ENCODE data around the gene RSKR.

DNA sequence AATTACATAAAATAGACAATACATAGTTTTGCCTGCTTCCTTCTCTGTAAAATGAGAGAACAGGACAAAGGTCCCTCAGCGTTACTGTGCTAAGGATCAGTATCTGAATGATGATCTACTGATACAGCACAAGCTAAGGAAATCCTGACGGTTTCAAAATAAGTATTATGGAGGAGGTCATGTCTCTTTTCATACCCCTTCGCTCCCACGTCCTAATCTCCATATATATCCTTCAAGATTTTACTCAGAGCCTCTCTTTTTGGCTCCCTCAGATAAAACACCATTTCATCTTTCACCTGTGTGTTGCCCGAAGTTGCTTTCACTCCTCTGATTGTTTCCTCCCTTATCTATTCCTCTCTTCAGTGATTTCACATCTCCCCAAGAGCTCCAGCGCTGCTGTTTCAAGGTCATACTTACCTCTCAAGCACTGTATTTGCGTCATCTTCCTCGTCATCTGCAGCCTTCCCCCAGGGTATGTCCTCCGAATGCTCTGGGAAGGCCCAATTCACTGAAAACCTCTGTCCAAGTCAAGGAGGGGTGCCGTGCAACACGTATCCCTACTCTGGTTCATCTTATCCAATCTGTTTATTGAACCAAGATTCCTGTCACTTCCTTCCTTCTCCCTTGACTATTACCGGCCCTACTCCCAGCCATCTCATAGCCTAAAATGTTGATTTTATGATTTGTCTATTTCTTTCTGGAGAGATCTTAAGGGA lies 32.2 kb upstream of the RSKR start:
- no peak for TF ChIP-seq EZH2 (IDR thresholded peaks at IDR 0.05; ENCODE audit: low read depth, unreplicated experiment)
- TF ChIP-seq EZH2phosphoT487 (IDR thresholded peaks at IDR 0.05; ENCODE audit: unreplicated experiment), result no peak
- TF ChIP-seq, protein P1, sequence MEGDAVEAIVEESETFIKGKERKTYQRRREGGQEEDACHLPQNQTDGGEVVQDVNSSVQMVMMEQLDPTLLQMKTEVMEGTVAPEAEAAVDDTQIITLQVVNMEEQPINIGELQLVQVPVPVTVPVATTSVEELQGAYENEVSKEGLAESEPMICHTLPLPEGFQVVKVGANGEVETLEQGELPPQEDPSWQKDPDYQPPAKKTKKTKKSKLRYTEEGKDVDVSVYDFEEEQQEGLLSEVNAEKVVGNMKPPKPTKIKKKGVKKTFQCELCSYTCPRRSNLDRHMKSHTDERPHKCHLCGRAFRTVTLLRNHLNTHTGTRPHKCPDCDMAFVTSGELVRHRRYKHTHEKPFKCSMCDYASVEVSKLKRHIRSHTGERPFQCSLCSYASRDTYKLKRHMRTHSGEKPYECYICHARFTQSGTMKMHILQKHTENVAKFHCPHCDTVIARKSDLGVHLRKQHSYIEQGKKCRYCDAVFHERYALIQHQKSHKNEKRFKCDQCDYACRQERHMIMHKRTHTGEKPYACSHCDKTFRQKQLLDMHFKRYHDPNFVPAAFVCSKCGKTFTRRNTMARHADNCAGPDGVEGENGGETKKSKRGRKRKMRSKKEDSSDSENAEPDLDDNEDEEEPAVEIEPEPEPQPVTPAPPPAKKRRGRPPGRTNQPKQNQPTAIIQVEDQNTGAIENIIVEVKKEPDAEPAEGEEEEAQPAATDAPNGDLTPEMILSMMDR (conservative IDR thresholded peaks at IDR 0.05; ENCODE audit: low read depth in 2 of 2), result no peak
- no peak for TF ChIP-seq REST (IDR thresholded peaks at IDR 0.05; ENCODE audit: unreplicated experiment)
- TF ChIP-seq POLR2AphosphoS5 (IDR thresholded peaks at IDR 0.05; ENCODE audit: low read depth), result no peak
- TF ChIP-seq ZNF114 (CRISPR knock-in tag; IDR thresholded peaks at IDR 0.05), result no peak
- no peak for TF ChIP-seq CREB1 (CRISPR knock-in tag; IDR thresholded peaks at IDR 0.05; ENCODE audit: low read depth)
- no peak for TF ChIP-seq JUNB (IDR thresholded peaks at IDR 0.05; ENCODE audit: unreplicated experiment)
- no peak for TF ChIP-seq ETS1 (IDR thresholded peaks at IDR 0.05)
- no peak for TF ChIP-seq ZNF331 (CRISPR knock-in tag; IDR thresholded peaks at IDR 0.05; ENCODE audit: low read depth)
- TF ChIP-seq STAT1 (IDR thresholded peaks at IDR 0.05; ENCODE audit: unreplicated experiment), result no peak
- TF ChIP-seq ZNF462 (CRISPR knock-in tag; IDR thresholded peaks at IDR 0.05), result no peak
- TF ChIP-seq NANOG (IDR thresholded peaks at IDR 0.05; ENCODE audit: borderline replicate concordance), result no peak
